Peyer's patch (tissue), 4 donors: ENCODE data around the gene TIAL1. TPM values are rescaled to one million over a fixed set of nuclear protein-coding genes. Genes with fewer than 3 reads are reported as not detected.

ENCODE experiments used
- DNase-seq, 3 donors: peaks; one replicate each; pipeline ENCODE4 v3.0.0-alpha.2; 2017 to 2019
- H3K27ac ChIP-seq, 4 donors: fragments of 200-600 bp; sonication (generic); one replicate each; pipeline ENCODE4 v1.5.1; 2016 to 2019
- H3K27me3 ChIP-seq, 2 donors: fragments of 200-600 bp; sonication (generic); one replicate each; pipeline ENCODE4 v1.5.1; 2019
- H3K36me3 ChIP-seq, 3 donors: fragments of 200-600 bp; sonication (generic); one replicate each; pipeline ENCODE4 v1.5.1; 2016 to 2019
- H3K4me1 ChIP-seq, 4 donors: fragments of 200-600 bp; sonication (generic); one replicate each; pipeline ENCODE4 v1.5.1; 2016 to 2019
- H3K4me3 ChIP-seq, 4 donors: fragments of 200-600 bp; sonication (generic); 1 replicate in 3 of 4; 2 replicates in 1 of 4; pipeline ENCODE4 v1.5.1; 2016 to 2019; ENCODE audit warnings: mild to moderate bottlenecking in 1 of 4
- H3K9me3 ChIP-seq, 4 donors: fragments of 200-600 bp; sonication (generic); one replicate each; pipeline ENCODE4 v1.5.1; 2016 to 2019; ENCODE audit warnings: mild to moderate bottlenecking in 1 of 4
- POLR2A ChIP-seq, 2 donors: fragments of 450-650 bp; IDR thresholded peaks; one replicate each; pipeline ENCODE4 v1.5.1; 2017; ENCODE audit warnings: antibody characterized with exemption in 2 of 2, mild to moderate bottlenecking in 2 of 2, moderate library complexity in 2 of 2
- total RNA-seq, 4 donors: library from RNA; depleted of rRNA; stranded (reverse); fragments of >200 nt; gene quantifications; one replicate each; pipeline ENCODE4 v1.1.0, GENCODE V29; 2016
- TF ChIP-seq, protein P1 (sequence below), 6 experiments: fragments of 450-650 bp in 4 of 6; fragments of 200-600 bp in 2 of 6; sonication (generic) in 1 of 6; IDR thresholded peaks; one replicate each; pipeline ENCODE4 v1.5.1; 2017 to 2019; ENCODE audit warnings: antibody characterized with exemption in 6 of 6, mild to moderate bottlenecking in 3 of 6, moderate library complexity in 1 of 6

The TIAL1 gene
- total RNA-seq, 4 donors from 2014 or later: 58.4 to 103 (median 79.7) TPM

DNA sequence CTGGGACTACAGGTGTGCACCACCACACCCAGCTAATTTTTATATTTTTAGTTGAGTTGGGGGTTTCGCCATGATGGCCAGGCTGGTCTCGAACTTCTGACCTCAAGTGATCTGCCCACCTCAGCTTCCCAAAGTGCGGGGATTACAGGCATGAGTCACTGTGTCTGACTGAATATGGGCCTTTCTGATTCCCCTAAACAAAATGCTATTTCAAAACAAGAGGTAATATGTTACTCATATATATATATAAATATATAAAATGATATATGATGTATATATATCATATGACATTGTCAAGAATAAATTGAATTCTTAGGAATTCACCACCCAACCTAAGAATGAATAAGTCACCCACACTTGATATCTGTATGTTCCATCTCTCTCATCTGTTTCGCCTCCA lies 12.8 kb upstream of the TIAL1 start:
- TF ChIP-seq, protein P1, sequence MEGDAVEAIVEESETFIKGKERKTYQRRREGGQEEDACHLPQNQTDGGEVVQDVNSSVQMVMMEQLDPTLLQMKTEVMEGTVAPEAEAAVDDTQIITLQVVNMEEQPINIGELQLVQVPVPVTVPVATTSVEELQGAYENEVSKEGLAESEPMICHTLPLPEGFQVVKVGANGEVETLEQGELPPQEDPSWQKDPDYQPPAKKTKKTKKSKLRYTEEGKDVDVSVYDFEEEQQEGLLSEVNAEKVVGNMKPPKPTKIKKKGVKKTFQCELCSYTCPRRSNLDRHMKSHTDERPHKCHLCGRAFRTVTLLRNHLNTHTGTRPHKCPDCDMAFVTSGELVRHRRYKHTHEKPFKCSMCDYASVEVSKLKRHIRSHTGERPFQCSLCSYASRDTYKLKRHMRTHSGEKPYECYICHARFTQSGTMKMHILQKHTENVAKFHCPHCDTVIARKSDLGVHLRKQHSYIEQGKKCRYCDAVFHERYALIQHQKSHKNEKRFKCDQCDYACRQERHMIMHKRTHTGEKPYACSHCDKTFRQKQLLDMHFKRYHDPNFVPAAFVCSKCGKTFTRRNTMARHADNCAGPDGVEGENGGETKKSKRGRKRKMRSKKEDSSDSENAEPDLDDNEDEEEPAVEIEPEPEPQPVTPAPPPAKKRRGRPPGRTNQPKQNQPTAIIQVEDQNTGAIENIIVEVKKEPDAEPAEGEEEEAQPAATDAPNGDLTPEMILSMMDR (IDR thresholded peaks at IDR 0.05): no peak
- no peak for TF ChIP-seq POLR2A (IDR thresholded peaks at IDR 0.05)
- DNase-seq: no peak
- Histone ChIP-seq H3K27ac (no peak overlapping the region), H3K27me3 (no peaks in the 10 kb centered on the region), H3K9me3 (no peaks in the 10 kb centered on the region), H3K4me1 (no peaks in the 10 kb centered on the region), H3K4me3 (no peak overlapping the region), H3K36me3 (no peaks in the 10 kb centered on the region)

DNA sequence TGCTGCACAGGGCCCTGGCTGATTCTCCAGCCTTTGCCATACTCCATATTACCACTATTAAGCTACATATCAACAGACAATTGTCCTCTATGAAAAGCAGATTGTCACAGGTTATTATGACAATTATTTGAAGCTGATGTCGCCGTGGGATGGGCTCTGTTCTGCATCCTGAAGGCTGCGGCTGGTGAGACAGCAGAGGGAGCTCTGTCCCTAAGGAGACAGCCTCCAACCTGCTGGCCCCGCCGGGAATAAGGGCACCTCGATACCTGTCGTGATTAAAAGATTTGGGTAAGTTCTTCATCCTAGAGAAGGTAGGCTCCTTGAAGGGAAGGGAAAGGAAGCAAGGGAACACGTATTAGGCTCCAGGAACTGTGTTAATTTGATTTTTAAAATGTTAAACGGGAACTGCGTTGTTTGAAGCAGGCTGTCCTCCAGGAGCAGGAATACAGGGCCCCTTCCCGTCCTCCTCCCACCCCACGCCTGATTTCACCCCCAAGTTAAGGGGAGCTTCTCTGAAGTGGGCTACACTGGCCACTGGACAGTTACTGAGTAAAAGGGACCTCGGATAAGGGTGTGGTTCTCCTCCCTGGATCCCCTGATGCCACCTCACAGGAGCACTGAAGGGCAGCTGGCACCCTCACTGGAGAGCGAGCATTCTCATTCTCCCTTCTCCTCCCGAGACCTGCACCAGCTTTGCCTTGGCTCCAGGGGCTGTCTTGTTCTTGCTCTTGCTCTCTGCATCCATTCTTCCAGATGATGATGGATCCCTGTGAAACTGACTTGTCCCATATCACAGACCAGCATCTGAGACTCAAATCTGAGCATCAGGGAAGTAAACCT lies 11.8 kb upstream of the TIAL1 start:
- Histone ChIP-seq H3K27ac (no peak overlapping the region), H3K36me3 (no peaks in the 10 kb centered on the region), H3K27me3 (no peaks in the 10 kb centered on the region), H3K4me3 (no peak overlapping the region), H3K9me3 (no peaks in the 10 kb centered on the region), H3K4me1 (no peaks in the 10 kb centered on the region)
- no peak for TF ChIP-seq POLR2A (IDR thresholded peaks at IDR 0.05)
- TF ChIP-seq, protein P1 (IDR thresholded peaks at IDR 0.05): peak in 4 of 6 experiments; percentile 48 to 66 (median 56)
- DNase-seq: peak; percentile 31 to 73 (median 55)

DNA sequence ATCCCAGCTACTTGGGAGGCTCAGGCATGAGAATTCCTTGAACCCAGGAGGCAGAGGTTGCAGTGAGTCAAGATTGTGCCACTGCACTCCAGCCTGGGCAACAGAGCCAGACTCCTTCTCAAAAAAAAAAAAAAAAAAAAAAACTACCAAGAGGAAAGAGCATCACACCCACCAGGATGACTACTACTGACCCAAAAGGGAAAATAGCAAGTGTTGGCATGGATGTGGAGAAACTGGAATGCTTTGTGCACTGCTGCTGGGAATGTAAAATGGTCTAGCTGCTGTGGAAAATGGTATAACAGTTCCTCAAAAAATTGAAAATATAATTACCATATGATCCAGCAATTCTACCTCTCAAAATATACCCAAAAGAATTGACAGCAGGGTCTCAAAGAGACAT lies 7.7 kb upstream of the TIAL1 start:
- no peak for DNase-seq
- H3K4me1 ChIP-seq: no peaks in the 10 kb centered on the region
- H3K27ac ChIP-seq: no peak overlapping the region
- no peak for TF ChIP-seq POLR2A (IDR thresholded peaks at IDR 0.05)
- TF ChIP-seq, protein P1 (IDR thresholded peaks at IDR 0.05): no peak
- no peaks in the 10 kb centered on the region for H3K36me3 ChIP-seq
- H3K27me3 ChIP-seq: no peaks in the 10 kb centered on the region
- no peak overlapping the region for H3K4me3 ChIP-seq
- H3K9me3 ChIP-seq: no peaks in the 10 kb centered on the region

DNA sequence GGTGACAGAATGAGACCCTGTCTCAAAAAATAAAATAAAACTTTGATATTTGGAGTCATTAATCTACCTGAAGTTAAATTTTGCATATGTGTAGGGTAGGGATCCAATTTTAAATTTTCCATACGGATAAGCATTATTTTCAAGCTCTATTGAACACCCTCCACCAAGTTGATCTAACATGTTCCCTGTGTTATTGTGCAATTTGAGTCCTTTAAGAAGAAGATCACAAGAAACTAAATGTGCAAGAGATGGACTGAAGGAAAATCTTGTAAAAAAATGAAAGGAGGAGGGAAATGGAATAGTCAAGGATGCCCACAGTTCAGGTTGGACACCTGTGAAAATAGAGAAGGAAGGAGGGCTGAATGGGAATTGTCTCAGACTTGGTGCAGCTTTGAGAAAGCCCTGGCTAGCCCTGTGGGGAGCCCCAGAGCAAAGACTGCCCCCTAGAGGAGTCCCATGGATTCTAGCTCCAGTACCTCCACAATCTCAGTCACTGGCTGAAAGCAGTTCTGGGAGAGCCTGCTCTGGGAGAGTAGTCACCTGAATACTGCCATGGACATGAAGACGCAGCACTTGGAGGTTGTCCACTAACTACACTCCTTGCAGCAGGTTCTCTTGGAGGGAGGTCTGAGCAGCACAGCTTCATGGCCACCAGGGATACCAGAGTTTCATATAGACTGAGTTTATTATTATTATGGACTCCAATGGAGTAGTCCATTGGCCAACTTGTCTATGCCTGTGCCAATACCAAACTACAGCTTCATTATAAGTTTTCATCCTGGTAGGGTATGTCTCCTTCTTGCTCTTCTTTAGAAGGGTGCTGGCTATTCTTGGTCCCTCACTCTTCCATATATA lies 5.7 kb upstream of the TIAL1 start:
- H3K27me3 ChIP-seq: no peaks in the 10 kb centered on the region
- TF ChIP-seq, protein P1 (IDR thresholded peaks at IDR 0.05): peak in 4 of 6 experiments; percentile 9 to 34 (median 24)
- no peak for TF ChIP-seq POLR2A (IDR thresholded peaks at IDR 0.05)
- H3K4me1 ChIP-seq: peaks cover 0 to 3% (median 0%) of the 10 kb centered on the region in 4 donors
- no peaks in the 10 kb centered on the region for H3K36me3 ChIP-seq
- H3K4me3 ChIP-seq: no peak overlapping the region
- DNase-seq: peak in 1 of 3 donors; percentile 55
- H3K9me3 ChIP-seq: no peaks in the 10 kb centered on the region
- H3K27ac ChIP-seq: no peak overlapping the region

DNA sequence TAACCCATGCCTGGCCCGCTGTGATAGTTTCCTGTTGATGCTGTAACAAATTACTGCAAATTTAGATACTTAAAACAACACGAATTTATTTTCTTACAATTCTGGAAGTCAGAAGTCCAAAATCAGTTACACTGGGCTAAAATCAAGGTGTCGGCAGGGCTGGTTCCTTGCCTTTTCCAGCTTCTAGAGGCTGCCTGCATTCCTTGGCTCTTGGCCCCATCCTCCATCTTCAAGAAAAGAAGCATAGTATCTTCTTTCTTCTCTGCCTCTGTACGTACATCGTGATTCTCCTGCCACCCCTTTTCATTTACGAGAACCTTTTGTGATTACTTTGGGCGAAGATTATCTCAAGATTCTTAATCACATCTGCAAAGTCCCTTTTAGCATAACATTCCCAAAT lies 1.6 kb upstream of the TIAL1 start:
- no peaks in the 10 kb centered on the region for H3K9me3 ChIP-seq
- TF ChIP-seq, protein P1 (IDR thresholded peaks at IDR 0.05): no peak
- TF ChIP-seq POLR2A (IDR thresholded peaks at IDR 0.05): no peak
- DNase-seq: no peak
- no peaks in the 10 kb centered on the region for H3K27me3 ChIP-seq
- no peak overlapping the region for H3K27ac ChIP-seq
- H3K36me3 ChIP-seq: no peaks in the 10 kb centered on the region
- no peak overlapping the region for H3K4me3 ChIP-seq
- H3K4me1 ChIP-seq: peaks cover 0 to 28% (median 8%) of the 10 kb centered on the region in 4 donors
